T-helper 2 cell treated with Interferon-gamma antibody and Interleukin-4, amounts not matched to agents 5 μg/mL and 100 μg/mL, for 36 hours (primary cell): ENCODE data around the gene PPP1R36.
"Not testable (repeated sequence)": the region's sequence is repeated elsewhere in the genome, so short reads cannot be mapped to it uniquely, and the experiment has no call there.

Experiments
- DNase-seq: peaks from one replicate; pipeline ENCODE4 v3.0.0; 2021; ENCODE audit warnings: low spot score
- H3K27ac Mint-ChIP-seq: one replicate; pipeline ENCODE4 v1.8.0; 2021; ENCODE audit warnings: mild to moderate bottlenecking, mixed read lengths
- H3K27me3 Mint-ChIP-seq: one replicate; pipeline ENCODE4 v1.8.0; 2021; ENCODE audit warnings: low read depth, mixed read lengths
- H3K36me3 Mint-ChIP-seq: one replicate; pipeline ENCODE4 v1.8.0; 2021; ENCODE audit warnings: low read depth, mixed read lengths
- H3K4me1 Mint-ChIP-seq: one replicate; pipeline ENCODE4 v1.8.0; 2021; ENCODE audit warnings: low read depth, mixed read lengths
- H3K4me3 Mint-ChIP-seq: one replicate; pipeline ENCODE4 v1.8.0; 2022; ENCODE audit warnings: mild to moderate bottlenecking, moderate library complexity, mixed read lengths
- H3K9me3 Mint-ChIP-seq: one replicate; pipeline ENCODE4 v1.8.0; 2021; ENCODE audit warnings: mixed read lengths

PPP1R36 gene

DNA sequence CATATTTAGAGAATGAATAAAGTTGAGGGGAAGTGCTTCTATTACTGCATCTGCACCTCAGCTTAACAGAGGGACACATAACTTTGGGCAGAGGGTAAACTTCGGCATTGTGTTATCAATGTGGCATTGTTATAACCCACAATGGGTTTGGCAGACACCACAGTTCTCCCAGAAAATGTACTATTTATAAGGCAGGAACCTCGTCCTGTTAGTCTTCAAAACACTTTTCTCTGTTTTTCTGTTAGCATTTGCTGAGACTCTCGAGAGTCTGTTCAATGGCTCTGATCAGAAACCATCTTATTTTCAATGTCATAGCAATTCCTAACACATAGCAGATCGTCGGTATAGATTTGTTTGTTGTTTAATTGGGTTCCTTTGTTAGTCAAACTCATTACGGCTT, 13.9 kb downstream of the PPP1R36 start:
- Mint-ChIP-seq H3K9me3 (no peaks in the 10 kb centered on the region), H3K27me3 (peaks cover 34% of the 10 kb centered on the region), H3K4me3 (no peak overlapping the region), H3K4me1 (peaks cover 5% of the 10 kb centered on the region), H3K27ac (no peak overlapping the region), H3K36me3 (no peaks in the 10 kb centered on the region)
- no peak for DNase-seq

DNA sequence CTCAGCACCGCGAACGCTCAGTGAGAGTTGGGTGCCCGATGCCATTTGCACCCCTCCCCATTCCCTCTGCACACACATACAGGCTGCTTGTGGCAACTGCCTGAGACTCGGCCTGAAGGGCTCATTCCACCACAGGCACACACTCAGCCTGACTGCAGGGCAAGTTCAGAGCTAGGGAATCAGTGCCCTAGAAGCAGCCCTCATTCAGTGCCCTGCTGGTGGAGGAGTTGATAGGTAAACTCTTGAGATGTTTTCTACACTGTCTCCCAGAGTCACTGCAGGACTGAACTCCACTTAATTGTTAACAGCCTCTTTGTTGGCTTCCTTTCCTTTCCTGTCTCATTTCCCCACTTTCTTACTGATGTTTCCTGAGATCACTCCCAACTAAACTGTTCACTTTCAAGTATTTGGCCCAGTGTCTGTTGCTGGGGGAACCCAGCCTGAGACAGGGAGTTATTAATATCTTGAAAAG, 16.9 kb downstream of the PPP1R36 start:
- no peaks in the 10 kb centered on the region for H3K4me1 Mint-ChIP-seq
- DNase-seq = no peak
- H3K36me3 Mint-ChIP-seq = no peaks in the 10 kb centered on the region
- no peak overlapping the region for H3K27ac Mint-ChIP-seq
- no peak overlapping the region for H3K4me3 Mint-ChIP-seq
- H3K27me3 Mint-ChIP-seq = peaks cover 35% of the 10 kb centered on the region
- no peaks in the 10 kb centered on the region for H3K9me3 Mint-ChIP-seq

DNA sequence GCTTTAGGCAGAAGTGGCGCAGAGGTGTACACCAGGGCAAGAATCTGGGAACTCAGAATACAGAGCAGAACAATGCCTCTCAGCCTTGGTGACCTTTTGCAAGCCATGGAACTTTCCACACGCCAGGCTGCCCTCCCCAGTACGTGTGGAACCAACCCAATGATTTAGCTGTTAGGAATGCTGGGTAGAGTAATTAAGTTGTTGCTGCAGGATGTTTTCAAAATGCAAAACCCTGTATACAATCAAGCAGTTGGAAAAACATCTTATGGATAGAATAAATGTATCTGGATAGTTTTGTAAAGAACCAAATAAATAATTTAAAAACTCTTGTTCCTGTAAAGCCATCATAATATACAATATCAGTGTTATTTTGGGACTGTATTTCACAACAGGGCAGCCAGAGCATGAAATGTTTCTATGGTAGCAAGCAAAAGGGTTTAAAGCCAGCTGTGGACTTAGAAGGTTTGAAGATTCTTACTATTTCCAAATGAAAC, 19.4 kb downstream of the PPP1R36 start:
- peaks cover 24% of the 10 kb centered on the region for H3K27me3 Mint-ChIP-seq
- H3K4me1 Mint-ChIP-seq = no peaks in the 10 kb centered on the region
- no peak overlapping the region for H3K27ac Mint-ChIP-seq
- no peaks in the 10 kb centered on the region for H3K9me3 Mint-ChIP-seq
- H3K36me3 Mint-ChIP-seq = no peaks in the 10 kb centered on the region
- H3K4me3 Mint-ChIP-seq = no peak overlapping the region
- DNase-seq = no peak

DNA sequence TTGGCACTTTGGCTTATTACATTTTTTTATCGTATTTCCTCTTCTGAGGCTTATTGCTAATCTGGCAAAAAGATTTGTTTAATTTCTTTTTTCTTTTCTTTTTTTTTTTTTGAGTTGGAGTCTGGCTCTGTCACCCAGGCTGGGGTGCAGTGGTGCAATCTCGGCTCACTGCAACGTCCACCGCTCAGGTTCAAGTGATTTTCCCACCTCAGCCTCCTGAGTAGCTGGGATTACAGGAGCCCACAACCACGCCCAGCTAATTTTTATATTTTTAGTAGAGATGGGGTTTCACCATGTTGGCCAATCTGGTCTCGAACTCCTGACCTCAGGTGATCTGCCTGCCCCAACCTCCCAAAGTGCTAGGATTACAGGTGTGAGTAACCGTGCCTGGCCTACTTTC, 19.9 kb downstream of the PPP1R36 start:
- not testable (repeated sequence) for H3K27ac Mint-ChIP-seq, H3K9me3 Mint-ChIP-seq, H3K4me3 Mint-ChIP-seq, H3K4me1 Mint-ChIP-seq, H3K36me3 Mint-ChIP-seq, DNase-seq
- H3K27me3 Mint-ChIP-seq = peaks cover 21% of the 10 kb centered on the region

GRCh38 chr14:64572386-64573104, 22.8 kb downstream of the PPP1R36 start:
- Mint-ChIP-seq H3K27ac (no peak overlapping the region), H3K36me3 (no peaks in the 10 kb centered on the region), H3K27me3 (peaks cover 9% of the 10 kb centered on the region)

DNA sequence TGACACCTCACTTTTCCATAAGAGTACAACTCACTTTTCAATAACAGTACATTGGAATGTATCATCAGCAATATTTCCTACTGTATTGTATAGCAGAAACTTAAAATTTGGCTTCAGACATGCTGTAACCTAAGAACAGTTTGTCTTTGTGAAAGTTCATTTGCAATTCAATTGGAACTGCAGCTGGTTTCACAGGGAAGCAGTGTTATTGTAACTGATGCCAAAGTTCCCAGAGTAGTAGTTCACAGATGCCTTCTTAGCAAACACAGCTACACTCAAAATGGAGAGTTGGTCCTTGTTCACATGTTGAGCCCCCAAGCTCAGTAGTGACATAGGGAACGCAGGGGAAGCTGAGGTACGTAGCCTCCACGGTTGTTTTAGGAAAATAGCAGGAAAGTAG, 23.3 kb downstream of the PPP1R36 start:
- H3K4me3 Mint-ChIP-seq = no peak overlapping the region
- H3K9me3 Mint-ChIP-seq = no peaks in the 10 kb centered on the region
- DNase-seq = no peak
- no peak overlapping the region for H3K27ac Mint-ChIP-seq
- no peaks in the 10 kb centered on the region for H3K4me1 Mint-ChIP-seq
- H3K27me3 Mint-ChIP-seq = peaks cover 9% of the 10 kb centered on the region
- no peaks in the 10 kb centered on the region for H3K36me3 Mint-ChIP-seq

More at GRCh38 chr14:64572386-64573104, 22.8 kb downstream of the PPP1R36 start:
- no peaks in the 10 kb centered on the region for H3K4me1 Mint-ChIP-seq
- no peak for DNase-seq
- H3K4me3 Mint-ChIP-seq = no peak overlapping the region
- no peaks in the 10 kb centered on the region for H3K9me3 Mint-ChIP-seq

DNA sequence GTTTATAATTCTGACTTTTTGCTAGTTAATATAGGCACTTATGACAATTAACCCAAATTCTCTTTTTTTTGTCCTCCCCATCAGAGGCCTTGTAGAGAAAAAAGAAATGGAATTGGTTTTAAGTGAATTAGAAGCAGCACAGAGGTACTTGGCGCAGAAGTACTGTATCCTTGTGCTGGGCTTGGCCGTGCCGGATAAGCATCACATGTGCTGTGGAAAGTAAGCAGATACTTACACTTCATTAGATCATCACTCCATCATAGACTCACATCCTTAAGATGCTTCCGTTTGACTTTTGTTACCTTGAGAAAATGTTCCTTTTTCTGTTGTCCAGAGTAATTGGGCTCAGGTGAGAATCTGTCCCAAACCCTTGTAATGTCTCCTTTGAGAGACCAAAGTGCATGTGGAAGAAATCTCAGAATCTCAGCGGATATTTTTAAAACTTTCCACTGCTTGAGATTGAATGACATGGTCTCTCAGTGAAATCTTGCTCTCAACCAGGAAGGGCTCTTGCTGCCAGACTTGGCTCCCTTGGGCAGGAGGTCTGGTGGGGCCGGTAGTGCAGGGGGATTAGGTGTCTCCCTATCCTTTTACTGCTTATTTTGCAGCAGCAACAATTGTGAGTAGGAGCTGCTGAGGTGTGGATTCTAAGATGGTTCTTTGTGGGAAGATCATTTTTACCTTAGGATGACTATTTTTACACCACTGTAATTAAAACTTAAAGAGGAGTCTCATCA, 24.8 kb downstream of the PPP1R36 start:
- Mint-ChIP-seq H3K9me3 (no peaks in the 10 kb centered on the region), H3K4me3 (no peak overlapping the region), H3K27ac (no peak overlapping the region), H3K36me3 (no peaks in the 10 kb centered on the region), H3K4me1 (no peaks in the 10 kb centered on the region), H3K27me3 (peaks cover 2% of the 10 kb centered on the region)
- DNase-seq = no peak

- Mint-ChIP-seq H3K9me3 (no peaks in the 10 kb centered on the region), H3K27me3 (peaks cover 3% of the 10 kb centered on the region), H3K36me3 (no peaks in the 10 kb centered on the region), H3K4me3 (no peak overlapping the region), H3K4me1 (no peaks in the 10 kb centered on the region), H3K27ac (no peak overlapping the region)
- DNase-seq = no peak
Observed at GRCh38 chr14:64577211-64577610, 27.4 kb downstream of the PPP1R36 start.

GRCh38 chr14:64580467-64580866, 30.7 kb downstream of the PPP1R36 start:
- peaks cover 3% of the 10 kb centered on the region for H3K27me3 Mint-ChIP-seq
- H3K36me3 Mint-ChIP-seq = no peaks in the 10 kb centered on the region
- H3K4me3 Mint-ChIP-seq = no peak overlapping the region
- no peak overlapping the region for H3K27ac Mint-ChIP-seq
- DNase-seq = no peak
- no peaks in the 10 kb centered on the region for H3K9me3 Mint-ChIP-seq
- H3K4me1 Mint-ChIP-seq = no peaks in the 10 kb centered on the region

DNA sequence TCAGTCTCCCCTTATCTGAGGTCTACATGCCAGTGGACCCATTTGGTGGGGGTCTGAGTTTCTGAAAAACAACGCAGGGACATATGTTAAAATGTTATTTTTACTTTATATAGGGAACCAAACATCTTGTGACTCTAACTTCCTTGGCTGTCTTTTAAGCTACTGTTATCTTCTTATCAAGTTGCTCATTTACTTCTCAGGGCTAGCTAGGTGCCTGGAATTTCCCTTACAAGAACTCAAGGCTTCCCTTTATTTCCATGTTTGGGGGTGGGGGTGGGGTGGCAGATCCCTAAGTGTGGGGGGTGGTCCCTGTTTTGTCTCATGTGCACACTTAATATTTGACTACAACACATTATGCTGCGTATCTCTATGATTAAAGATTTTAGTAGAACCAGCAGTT, 31.6 kb downstream of the PPP1R36 start:
- Mint-ChIP-seq H3K36me3 (no peaks in the 10 kb centered on the region), H3K27ac (no peak overlapping the region), H3K4me3 (no peak overlapping the region), H3K9me3 (no peaks in the 10 kb centered on the region), H3K4me1 (no peaks in the 10 kb centered on the region), H3K27me3 (peaks cover 3% of the 10 kb centered on the region)
- no peak for DNase-seq

GRCh38 chr14:64581817-64582216, 32.1 kb downstream of the PPP1R36 start:
- H3K4me3 Mint-ChIP-seq = no peak overlapping the region
- H3K27ac Mint-ChIP-seq = no peak overlapping the region
- H3K9me3 Mint-ChIP-seq = no peaks in the 10 kb centered on the region
- no peaks in the 10 kb centered on the region for H3K4me1 Mint-ChIP-seq
- H3K27me3 Mint-ChIP-seq = peaks cover 3% of the 10 kb centered on the region
- H3K36me3 Mint-ChIP-seq = no peaks in the 10 kb centered on the region
- no peak for DNase-seq

DNA sequence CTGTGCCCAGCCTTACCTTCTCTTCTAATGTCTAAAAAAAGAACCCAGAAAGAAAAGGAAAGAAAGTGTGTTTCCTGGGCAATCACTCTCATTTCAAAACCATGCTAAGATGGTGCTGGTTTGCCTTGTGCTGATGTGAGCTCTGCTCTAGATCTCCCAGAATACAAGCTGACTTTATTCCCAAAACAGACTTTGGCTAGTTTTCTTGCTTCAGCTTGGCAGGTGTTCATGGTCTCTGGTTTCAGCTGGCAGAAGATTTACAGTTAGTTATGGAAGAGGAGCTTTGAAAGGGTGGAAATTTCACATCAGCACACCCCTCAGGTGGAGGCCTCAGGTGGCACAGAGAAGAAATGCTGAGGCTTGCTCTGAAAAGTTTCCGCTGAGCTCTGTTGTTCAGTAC, 34.4 kb downstream of the PPP1R36 start:
- DNase-seq = no peak
- Mint-ChIP-seq H3K9me3 (no peaks in the 10 kb centered on the region), H3K27ac (no peak overlapping the region), H3K4me3 (no peak overlapping the region), H3K4me1 (no peaks in the 10 kb centered on the region), H3K36me3 (no peaks in the 10 kb centered on the region), H3K27me3 (peaks cover 3% of the 10 kb centered on the region)

GRCh38 chr14:64591809-64592208, 42.0 kb downstream of the PPP1R36 start:
- H3K9me3 Mint-ChIP-seq = no peaks in the 10 kb centered on the region
- H3K4me3 Mint-ChIP-seq = no peak overlapping the region
- H3K27ac Mint-ChIP-seq = no peak overlapping the region
- H3K4me1 Mint-ChIP-seq = no peaks in the 10 kb centered on the region
- DNase-seq = no peak
- H3K27me3 Mint-ChIP-seq = peaks cover 25% of the 10 kb centered on the region
- no peaks in the 10 kb centered on the region for H3K36me3 Mint-ChIP-seq

GRCh38 chr14:64594438-64594837, 44.7 kb downstream of the PPP1R36 start:
- no peak for DNase-seq
- Mint-ChIP-seq H3K4me1 (peaks cover 2% of the 10 kb centered on the region), H3K27ac (no peak overlapping the region), H3K4me3 (no peak overlapping the region), H3K27me3 (peaks cover 25% of the 10 kb centered on the region), H3K9me3 (no peaks in the 10 kb centered on the region), H3K36me3 (no peaks in the 10 kb centered on the region)
